Measurements from ENCODE around the gene IL19. TPM values are rescaled to one million over a fixed set of nuclear protein-coding genes. Genes with fewer than 3 reads are reported as not detected.

The IL19 gene
- polyA plus RNA-seq, 3 donors: 0.62 to 1.2 (median 0.83) TPM

- no peak for DNase-seq
These were observed 86.3 kb downstream of the IL19 start for GRCh38 chr1:206856674-206857464.

GRCh38 chr1:206859082-206859521, 88.5 kb downstream of the IL19 start:
- no peak for DNase-seq

- DNase-seq: no peak
These were observed 89.6 kb downstream of the IL19 start for GRCh38 chr1:206860165-206860564.

- DNase-seq: no peak
These were observed 92.7 kb downstream of the IL19 start for GRCh38 chr1:206863266-206863665.

- DNase-seq: peak; percentile 26
These were observed 94.5 kb downstream of the IL19 start, which contains the start of gene IL20 for GRCh38 chr1:206864939-206865671. Gene IL20, plus strand, starts transcription at chr1:206865623. Its CDS starts 230 bp downstream, at chr1:206865853.

GRCh38 chr1:206866062-206866461, 95.5 kb downstream of the IL19 start:
- DNase-seq: no peak

GRCh38 chr1:206867239-206867638, 96.7 kb downstream of the IL19 start:
- DNase-seq: no peak

GRCh38 chr1:206867716-206868115, 97.1 kb downstream of the IL19 start:
- DNase-seq: no peak

GRCh38 chr1:206868264-206868663, 97.7 kb downstream of the IL19 start:
- no peak for DNase-seq

- no peak for DNase-seq
These were observed 101.6 kb downstream of the IL19 start for GRCh38 chr1:206872139-206872538.

- DNase-seq: no peak
These were observed 103.1 kb downstream of the IL19 start for GRCh38 chr1:206873603-206874188.

- DNase-seq: no peak
These were observed 105.3 kb downstream of the IL19 start for GRCh38 chr1:206875752-206876377.

GRCh38 chr1:206878456-206878855, 107.9 kb downstream of the IL19 start:
- no peak for DNase-seq

- DNase-seq: no peak
These were observed 109.7 kb downstream of the IL19 start for GRCh38 chr1:206880314-206880713.

GRCh38 chr1:206882555-206882954, 112.0 kb downstream of the IL19 start:
- DNase-seq: no peak

- no peak for DNase-seq
These were observed 112.6 kb downstream of the IL19 start for GRCh38 chr1:206883160-206883559.

GRCh38 chr1:206883876-206884275, 113.3 kb downstream of the IL19 start:
- DNase-seq: no peak

- no peak for DNase-seq
These were observed 114.9 kb downstream of the IL19 start for GRCh38 chr1:206885341-206886060.

GRCh38 chr1:206886831-206887230, 116.3 kb downstream of the IL19 start:
- peak; percentile 53 for DNase-seq

GRCh38 chr1:206887701-206888100, 117.1 kb downstream of the IL19 start:
- DNase-seq: no peak

Data from renal pelvis (tissue), 4 donors.